Fibroblast of skin of scalp (primary cell): ENCODE data around the gene ADM. TPM values are rescaled to one million over a fixed set of nuclear protein-coding genes. Genes with fewer than 3 reads are reported as not detected.
"Not testable (repeated sequence)": the region's sequence is repeated elsewhere in the genome, so short reads cannot be mapped to it uniquely, and the experiment has no call there.

Experiments used
- DNase-seq: peaks from one replicate; pipeline ENCODE4 v3.0.0-alpha.2; 2013
- polyA plus RNA-seq, 2 experiments: library from polyadenylated mRNA; unstranded; fragments of 120-200 nt; gene quantifications; one replicate each; pipeline ENCODE4 v1.2.1, GENCODE V29; 2013; ENCODE audit not compliant: insufficient read length in 2 of 2

The ADM gene, protein sequence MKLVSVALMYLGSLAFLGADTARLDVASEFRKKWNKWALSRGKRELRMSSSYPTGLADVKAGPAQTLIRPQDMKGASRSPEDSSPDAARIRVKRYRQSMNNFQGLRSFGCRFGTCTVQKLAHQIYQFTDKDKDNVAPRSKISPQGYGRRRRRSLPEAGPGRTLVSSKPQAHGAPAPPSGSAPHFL
- 233 TPM for polyA plus RNA-seq (2013, experiment 1 of 2; ENCODE audit: insufficient read length)
- polyA plus RNA-seq (2013, experiment 2 of 2; ENCODE audit: insufficient read length), result 209 TPM

DNA sequence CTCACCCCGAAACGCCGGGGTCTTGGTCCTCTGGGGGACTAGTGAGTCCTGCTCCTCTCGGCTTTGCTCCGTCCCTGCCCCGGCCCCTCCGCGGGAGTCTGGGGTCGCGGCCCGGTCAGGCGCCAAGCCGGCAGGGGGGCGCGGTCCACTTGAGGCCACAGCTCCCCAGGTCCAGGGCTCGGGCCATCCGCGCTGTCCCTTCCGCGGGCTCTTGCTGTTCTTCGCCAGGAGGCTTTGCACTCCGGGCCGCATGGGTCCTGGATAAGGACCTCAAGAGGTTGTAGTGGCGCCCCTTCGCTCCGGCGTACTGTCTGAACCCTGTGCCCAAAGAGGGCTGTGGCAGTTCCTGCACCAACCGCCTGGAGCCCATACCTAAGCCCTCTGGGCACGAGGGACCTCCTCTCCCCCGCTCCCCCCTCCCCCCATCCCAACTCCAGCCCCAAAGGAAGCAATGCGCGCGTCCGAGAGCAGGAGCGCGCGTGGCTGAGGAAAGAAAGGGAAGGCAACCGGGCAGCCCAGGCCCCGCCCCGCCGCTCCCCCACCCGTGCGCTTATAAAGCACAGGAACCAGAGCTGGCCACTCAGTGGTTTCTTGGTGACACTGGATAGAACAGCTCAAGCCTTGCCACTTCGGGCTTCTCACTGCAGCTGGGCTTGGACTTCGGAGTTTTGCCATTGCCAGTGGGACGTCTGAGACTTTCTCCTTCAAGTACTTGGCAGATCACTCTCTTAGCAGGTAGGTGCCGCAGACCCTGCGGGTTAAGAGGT lies at the start of gene ADM:
ADM (plus strand) TSS at position 579 of the 767 bp plus-strand sequence. CDS start 628 bp downstream, outside the sequence.
- peak; percentile 99 for DNase-seq

DNA sequence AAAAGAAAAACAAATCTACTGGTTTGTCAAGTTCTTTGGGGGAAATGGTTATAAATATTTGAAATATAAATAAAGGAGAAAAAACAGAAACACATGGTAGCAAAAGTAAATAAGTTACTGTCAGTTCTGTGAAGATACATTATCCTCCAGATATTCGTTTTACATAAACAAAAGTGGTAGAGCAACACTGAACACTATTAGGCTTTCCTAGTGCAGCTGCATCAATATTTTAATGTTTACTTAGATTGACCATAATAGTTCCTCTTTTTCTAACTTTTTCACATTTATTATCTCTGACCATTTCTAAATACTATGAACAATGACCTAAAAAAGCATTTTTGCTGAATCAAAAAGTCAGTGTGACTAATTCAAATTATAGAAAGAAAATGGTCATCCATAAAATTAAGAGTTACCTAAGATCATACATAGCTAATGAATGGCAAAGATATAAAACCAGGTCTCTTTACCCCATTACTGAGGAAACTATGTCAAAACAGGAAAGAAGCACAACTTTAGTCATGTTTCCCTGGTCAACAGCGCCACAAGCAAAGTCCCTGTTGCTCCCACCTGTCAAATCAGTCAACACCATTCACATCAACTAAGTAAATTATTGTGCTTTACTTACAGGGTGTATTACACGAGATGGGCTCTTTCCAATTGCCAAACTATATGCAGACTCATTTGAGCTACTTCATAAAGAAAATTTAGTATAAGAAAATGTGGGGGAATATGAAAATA lies 49.3 kb upstream of the ADM start:
- DNase-seq, result no peak

DNA sequence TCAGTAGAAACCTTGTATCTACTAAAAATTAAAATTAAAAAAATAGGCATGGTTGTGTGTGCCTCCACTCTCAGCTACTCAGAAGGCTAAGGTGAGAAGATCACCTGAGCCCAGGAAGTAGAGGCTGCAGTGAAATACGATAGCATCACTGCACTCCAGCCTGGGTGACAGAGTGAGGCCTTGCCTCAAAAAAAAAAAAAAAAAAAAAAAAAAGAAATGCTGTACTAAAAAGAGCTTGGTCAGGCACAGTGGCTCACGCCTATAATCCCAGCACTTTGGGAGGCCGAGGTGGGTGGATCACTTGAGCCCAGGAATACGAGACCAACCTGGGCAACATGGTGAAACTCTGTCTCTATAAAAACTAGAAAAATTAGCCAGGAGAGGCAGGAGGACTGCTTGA lies 47.4 kb upstream of the ADM start:
- no peak for DNase-seq

DNA sequence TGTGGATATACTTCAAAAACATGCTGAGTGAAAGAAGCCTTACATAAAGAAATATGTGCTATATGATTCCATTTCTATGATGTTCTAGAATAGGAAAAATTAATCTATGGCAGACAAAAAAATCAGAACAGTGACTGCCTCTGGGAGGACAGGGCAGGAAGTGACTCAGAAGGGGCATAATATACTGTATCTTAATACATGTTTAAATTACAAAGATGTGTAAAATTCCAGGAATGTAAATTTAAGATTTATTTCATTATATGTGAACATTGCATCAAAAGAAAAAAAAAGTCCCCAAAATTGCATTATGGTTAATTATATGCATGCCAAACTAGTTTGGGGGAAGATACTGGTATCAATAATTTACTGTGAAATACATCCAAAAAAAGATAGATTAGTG lies 43.1 kb upstream of the ADM start:
- DNase-seq, result peak; percentile 73

DNA sequence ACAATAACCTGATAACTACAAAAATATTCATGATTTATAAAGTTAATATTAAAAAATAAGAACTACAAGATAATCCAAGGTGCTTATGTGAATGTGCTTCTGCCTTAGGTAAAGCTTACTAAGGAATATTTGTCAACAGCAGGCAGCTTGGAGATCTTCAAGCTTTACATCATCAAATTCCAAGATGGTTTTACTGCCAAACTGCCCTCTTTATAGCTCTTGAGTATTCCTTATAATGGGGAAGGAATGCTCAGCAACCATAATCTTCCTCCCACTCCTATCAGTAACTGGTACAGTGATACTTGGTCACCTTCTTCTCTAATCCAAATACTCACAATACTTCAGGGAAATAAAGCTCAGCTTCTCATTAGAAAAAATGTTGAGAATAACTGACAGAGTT lies 40.9 kb upstream of the ADM start:
- peak; percentile 67 for DNase-seq

DNA sequence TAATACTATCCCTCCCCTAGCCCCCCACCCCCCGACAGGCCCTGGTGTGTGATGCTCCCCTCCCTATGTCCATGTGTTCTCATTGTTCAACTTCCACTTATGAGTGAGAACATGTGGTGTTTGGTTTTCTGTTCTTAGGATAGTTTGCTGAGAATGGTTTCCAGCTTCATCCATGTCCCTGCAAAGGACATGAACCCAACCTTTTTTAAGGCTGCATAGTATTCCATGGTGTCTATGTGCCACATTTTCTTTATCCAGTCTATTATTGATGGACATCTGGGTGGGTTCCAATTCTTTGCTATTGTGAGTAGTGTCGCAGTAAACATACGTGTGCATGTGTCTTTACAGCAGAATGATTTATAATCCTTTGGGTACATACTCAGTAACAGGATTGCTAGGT lies 40.2 kb upstream of the ADM start:
- not testable (repeated sequence) for DNase-seq

DNA sequence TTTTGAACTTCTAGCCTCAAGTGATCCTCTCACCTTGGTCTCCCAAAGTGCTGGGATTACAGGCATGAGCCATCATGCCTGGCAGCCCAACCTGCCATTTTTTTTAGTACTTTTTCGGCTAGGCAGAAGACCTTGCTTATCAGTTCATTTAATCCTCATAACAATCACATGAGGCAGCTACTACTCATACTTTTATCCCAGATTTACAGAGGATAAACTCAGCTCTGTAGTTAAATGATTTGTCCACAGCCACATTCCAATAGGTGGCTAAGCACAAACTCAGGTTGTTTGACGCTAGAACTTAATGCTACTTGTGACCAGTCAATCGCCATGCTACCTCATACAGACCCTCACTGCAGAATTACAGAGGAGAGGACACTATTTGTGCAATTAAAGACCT lies 38.9 kb upstream of the ADM start:
- DNase-seq, result no peak

DNA sequence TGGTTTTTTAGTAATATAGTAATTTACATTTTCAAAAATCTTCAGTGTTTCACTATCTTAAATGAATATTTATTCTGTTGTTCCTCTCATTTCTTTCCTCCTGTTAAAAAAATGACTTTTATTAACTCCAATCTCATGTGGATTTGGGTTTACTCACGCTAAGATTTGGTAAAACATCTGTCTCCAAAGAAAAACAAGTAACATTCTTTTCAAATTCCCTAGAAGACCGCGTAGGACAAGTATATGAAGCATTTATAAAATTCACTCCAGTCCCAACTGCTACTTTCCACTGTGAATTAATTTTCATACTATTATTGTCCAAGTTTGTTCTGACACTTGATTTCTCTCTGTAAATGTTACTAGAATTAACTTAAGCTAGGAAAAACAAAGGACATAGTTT lies 37.1 kb upstream of the ADM start:
- peak; percentile 75 for DNase-seq

DNA sequence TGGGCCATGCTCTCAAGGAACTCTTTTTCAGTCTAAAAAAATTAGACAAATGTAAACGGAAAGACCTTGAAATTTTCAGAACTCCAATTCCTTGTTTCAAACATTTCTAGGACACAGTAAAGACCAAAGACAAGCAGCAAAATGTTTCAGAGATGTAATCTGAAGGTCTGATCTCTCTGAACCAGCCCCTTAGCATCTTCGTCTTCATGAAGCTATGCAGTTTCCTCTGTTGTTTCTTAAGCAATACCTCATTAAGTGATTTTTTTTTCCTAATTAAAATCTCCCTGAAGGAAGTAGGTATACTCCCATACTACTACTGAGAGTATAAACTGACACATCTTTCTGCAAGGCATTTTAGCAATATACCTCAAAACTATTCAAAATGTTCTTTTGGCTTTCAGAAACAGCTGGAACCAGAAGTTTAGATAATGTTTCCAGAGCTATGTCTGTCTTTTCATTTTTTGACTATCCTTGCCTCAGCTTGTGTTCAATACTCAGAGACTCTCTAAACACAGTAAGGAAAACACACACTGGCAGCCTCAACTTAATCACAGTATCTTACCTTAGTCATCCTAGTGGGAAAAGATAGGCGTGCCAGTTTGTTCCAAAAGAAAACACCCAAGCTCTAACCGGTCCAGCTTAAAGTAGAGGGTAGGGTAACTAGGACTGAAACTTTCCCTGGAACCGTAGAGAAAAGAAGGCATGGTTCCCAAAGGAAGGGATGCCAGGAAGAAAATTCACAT lies 36.0 kb upstream of the ADM start:
- DNase-seq, result no peak

DNA sequence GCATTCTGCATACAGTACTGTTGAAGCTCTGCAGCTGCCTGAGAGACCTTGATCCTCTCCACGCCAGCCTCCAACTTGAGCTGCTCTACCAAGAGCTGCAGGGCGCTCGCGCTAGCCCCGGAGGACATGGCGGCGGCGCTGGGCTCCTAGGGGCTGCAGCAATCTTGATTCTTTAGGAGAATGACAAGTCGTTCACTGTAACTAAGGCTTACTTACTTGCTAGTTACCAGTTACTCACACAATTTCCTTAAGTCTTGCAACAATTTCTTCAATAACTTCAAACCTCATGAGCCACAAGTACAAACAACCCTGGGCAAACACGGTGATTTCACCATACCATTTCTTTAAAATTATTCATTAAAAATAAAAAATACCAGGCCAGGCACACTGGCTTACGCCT lies 32.7 kb upstream of the ADM start:
- no peak for DNase-seq

DNA sequence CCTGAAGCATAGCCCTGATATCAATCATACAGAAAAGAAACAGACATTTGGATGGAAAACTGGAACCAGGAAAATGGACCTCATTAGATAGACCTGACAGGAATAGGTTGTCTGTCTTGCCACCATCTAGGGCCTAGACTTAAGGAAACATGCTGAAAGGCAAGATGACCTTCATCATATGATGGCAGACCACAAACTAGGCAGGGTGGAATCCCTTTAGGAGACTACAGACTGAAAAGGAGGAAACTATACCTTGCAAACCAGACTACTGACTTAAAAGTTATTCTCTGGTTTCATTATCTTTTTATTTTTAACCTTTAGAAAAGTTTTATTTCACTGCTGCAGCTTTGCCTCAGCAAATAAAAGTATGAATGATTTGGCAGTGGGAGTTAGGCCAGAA lies 31.1 kb upstream of the ADM start:
- DNase-seq, result no peak

DNA sequence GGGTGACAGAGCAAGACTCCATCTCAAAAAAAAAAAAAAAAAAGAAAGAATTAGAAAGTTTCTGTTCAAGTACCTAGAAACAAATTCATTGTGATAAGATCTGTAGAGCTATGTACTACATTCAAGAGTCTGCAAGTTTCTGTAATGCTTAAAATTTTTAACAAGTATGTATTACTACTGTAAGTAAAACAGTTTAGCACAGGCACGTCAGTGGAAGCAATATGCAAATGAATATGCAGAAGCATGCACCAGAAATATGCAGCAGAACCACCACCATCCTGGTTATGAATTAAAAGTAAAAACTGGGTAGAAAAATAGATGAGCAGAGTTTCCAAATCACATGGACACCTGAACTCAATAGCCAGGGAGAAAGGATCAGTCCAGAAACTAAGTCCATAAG lies 30.1 kb upstream of the ADM start:
- peak; percentile 50 for DNase-seq

DNA sequence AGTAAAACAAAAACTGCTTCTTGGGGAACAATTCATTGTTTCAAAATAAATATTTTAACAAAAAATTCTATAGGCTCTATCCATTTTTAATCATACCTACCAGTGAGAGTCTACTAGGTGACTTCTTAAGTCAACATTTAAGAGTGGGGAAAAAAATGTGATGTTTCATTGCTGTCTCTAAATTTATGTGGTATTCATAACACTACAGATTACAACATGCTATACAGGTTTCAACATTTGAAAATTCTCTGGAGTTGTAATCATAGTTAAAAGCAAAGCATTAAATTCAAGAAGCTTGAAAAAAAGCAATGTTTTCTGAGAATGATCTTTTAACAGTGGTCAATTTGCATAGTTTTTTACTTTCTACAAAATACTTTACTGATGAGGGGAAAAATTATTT lies 29.2 kb upstream of the ADM start:
- DNase-seq, result peak; percentile 39

DNA sequence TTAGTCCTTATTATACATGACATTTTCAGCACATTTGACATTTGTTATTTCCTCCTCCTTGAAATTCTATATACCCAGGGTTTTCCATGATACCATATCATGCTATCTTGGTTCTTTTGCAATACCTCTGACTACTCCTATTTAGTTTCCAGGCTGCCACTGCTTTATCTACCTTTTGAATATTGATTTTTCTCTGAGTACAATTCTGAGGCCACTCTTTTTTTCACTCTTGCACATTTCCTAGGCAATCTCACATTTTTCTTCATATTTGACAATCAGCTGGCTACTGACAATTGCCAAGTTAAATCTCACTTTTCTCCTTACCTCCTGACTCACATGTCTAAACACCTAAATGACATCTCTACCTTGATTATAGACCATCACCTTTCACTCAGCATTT lies 22.8 kb upstream of the ADM start:
- no peak for DNase-seq

DNA sequence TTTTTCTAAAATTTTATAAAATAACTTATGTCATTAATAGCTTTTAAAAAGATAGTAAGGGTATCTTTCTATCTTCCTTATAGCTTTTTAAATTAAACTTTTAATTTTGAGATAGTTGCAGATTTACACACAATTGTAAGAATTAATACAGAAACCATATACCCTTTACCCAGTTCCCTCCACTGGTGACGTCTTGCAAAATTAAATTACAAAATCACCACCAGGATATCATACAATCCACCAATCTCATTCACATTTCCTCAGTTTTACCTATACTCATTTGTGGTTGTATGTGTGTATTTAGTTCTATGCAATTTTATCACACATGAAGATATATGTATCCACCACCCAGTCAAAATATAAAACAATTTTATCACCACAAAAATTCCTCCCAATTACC lies 20.9 kb upstream of the ADM start:
- no peak for DNase-seq

DNA sequence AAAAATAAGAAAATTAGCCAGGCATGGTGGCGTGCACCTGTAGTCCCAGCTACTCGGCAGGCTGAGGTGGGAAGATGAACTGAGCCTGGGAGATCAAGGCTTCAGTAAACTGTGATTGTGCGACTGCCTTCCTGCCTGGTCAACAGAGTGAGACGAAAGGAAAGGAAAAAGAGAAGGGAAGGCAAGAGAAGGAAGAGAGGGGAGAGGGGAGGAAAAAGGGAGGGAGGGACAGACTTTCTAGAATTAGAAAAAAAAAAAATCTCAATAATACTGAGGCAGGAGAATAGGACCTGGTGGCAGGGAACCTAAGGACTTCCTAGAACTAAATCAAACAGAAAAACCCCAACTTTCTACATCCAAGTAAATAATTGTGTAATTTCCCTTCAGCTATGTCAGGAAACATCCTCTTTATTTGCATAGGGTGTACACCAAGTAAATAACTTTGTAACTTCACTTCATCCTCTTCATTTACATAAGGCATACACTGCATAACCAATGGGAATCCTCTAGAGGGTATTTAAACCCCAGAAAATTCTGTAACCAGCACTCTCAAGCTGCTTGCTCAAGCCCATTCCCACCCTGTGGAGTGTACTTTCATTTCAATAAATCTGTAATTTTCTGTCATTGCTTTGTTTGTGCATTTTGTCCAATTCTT lies 19.6 kb upstream of the ADM start:
- no peak for DNase-seq

DNA sequence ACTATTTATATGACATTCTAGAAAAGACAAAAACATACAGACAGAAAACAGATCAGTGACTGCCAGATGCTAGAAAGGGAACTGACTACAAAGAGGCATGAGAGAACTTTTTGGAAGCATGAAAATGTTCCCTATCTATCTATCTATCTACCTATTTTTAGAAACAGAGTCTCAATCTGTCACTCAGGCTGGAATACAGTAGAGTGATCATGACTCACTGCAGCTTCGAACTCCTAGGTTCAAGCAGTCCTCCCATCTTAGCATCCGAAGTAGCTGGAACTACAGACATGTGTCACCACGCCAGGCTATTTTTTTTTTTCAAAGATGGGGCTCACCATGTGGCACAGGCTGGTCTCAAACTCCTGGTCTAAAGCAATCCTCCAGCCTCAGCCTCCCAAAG lies 17.7 kb upstream of the ADM start:
- DNase-seq, result no peak

DNA sequence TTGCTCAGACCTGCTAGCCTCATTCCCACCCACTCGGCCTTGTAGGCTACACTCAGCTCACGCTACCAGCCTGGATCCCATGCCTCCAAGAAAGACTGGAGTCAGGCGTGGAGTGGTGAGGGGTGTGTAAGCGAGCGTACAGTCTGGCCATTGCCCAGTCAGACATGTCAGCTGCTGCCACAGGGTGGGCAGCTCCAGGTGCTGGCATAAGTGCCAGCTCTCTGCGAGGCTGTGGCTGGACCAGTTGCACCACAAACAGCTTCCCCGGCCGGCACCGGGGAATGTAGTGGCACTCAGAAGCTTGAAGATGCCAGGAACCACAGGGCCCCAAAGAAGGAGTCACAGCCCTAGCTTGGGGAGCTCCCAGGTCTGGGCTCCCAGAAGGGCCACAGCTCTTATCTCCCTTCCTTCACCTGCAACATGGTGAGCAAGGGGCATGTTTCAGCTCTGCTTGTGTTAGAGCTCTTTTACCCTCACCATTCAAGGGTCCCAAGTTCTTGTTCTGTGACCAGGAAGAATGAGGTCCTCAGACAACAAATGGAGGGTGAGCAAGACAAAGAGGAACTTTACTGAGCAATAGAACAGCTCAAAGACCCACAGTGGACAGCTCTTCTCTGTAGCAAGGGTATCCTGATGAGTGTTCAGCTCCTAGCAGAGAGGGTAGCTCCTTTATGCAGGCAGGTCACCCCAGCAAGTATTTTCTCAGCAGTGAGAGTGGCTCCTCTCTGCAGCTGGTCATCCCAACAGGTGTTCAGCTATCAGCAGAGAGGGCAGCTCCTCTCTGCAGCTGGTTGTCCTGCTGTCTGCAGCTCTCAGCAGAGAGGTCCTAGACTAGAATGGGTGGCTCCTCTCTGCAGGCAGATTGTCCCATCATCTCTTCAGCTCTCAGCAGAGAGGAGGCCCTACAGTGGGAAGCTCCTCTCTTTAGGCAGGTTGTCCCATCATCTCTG lies 16.8 kb upstream of the ADM start:
- no peak for DNase-seq

DNA sequence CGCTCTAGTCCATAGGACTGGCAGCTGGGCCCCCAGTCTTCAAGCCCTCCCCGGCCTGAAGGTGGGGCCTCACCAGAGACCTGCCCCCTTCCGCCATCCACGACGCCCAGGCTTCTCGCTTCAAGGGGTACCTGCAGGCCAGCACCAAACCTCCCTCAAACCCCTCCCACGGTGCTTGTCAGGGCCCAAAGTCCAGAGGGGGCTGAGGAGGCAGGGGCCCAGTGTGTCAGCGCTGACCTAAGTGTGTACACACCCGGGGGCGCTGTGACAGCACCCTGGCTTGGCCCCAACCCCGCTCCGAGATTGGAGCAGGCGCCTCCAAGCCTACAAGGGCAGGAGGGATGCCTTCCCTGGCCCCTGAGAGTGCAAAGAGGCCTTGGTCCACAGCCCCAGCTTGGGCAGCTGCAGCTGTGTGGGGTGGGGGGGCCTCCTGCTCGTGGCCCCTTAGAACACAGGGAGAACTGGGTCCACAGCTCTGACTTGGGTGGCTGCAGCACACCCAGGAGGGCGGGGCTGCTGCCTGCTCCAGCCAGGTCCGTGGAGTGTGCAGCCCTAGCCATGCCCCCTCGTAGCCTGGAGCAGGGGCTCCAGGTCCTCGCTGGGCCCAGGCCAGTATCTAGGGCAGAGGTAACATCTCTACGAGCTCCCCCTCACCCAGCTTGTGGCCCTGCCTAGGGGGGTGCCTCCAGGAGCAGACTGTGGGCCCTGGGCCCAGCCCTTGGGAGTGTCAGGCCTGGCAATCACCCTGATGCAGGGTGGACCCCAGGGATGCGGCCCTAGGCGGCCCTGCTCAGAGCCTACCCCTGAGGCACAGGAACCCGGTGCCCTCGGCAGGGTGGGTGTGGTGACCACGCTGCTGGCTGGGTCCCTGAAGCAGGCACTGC lies 15.8 kb upstream of the ADM start:
- DNase-seq, result no peak

DNA sequence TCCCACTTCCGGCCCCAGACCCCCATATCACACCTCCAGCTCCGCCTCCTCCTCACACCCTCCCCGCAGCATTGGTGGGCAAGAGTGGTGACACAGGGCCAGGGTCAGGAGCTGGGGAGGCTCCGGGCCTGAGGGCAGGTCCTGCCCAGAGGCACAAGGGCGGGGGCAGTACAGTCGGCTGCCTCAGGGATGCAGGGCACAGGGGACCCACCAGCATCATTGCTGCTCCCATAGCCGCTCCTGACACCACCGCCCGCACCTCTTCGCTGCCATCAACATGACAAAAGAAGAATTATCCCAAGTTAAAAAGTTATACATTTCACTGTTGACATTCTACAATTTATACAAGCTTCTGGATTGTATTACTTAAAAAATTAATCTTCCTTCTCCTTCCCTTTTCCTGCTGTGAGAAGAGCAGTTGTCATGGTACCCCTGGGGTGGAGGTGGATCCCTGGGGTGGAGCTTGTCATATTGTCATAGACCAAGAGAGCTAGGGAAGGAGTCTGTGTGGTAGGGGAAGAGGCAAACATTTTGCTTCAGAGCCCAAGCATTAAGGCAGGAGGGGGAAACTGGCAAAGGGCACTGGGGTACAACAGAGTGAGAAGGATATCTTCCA lies 15.0 kb upstream of the ADM start:
- DNase-seq, result no peak
